Glomerular endothelial cell (primary cell): ENCODE measurements around the gene AMBN. TPM values are rescaled to one million over a fixed set of nuclear protein-coding genes. Genes with fewer than 3 reads are reported as not detected.

ENCODE experiments used
- total RNA-seq: library from RNA; depleted of rRNA; stranded (reverse); fragments of >200 nt; gene quantifications from 2 replicates; pipeline ENCODE4 v1.2.3, GENCODE V29; 2015

AMBN gene
- total RNA-seq, 1 donor from 2014 or later: not detected

Other genes with a start within 250 kb of the AMBN start
- not detected in 2 replicates for gene SMR3A, start 231.5 kb upstream of the AMBN start, total RNA-seq
- not detected in 2 replicates for gene SMR3B, start 209.1 kb upstream of the AMBN start, total RNA-seq
- gene OPRPN, start 194.3 kb upstream of the AMBN start, total RNA-seq: not detected in 2 replicates
- gene MUC7, start 120.1 kb upstream of the AMBN start, total RNA-seq: not detected in 2 replicates
- not detected in 2 replicates for gene AMTN, start 73.7 kb upstream of the AMBN start, total RNA-seq
- not detected in 2 replicates for gene ENAM, start 36.5 kb downstream of the AMBN start, total RNA-seq
- not detected in 2 replicates for gene JCHAIN, start 74.3 kb downstream of the AMBN start, total RNA-seq
- gene UTP3, start 96.3 kb downstream of the AMBN start, total RNA-seq: 21.8 and 25.6 TPM in 2 replicates
- 23.8 and 30.0 TPM in 2 replicates for gene RUFY3, start 129.7 kb downstream of the AMBN start, total RNA-seq
- gene GRSF1, start 247.6 kb downstream of the AMBN start, total RNA-seq: 63.8 and 69.4 TPM in 2 replicates